Progenitor cell of endocrine pancreas (in vitro differentiated cells): ENCODE measurements around the gene ACSM4. TPM values are rescaled to one million over a fixed set of nuclear protein-coding genes. Genes with fewer than 3 reads are reported as not detected.

Experiments
- DNase-seq: peaks from one replicate; pipeline ENCODE4 v3.0.0; 2021; ENCODE audit warnings: low spot score; ENCODE audit not compliant: unreplicated experiment
- H3K27ac Mint-ChIP-seq: 2 replicates; pipeline ENCODE4 v1.8.0; 2021; ENCODE audit warnings: mild to moderate bottlenecking, moderate library complexity, mixed read lengths
- H3K27me3 Mint-ChIP-seq: 2 replicates; pipeline ENCODE4 v1.8.0; 2021; ENCODE audit warnings: mixed read lengths
- H3K36me3 Mint-ChIP-seq: 2 replicates; pipeline ENCODE4 v1.8.0; 2022; ENCODE audit warnings: mixed read lengths; ENCODE audit not compliant: insufficient read depth
- H3K4me1 Mint-ChIP-seq: 2 replicates; pipeline ENCODE4 v1.8.0; 2021; ENCODE audit warnings: low read depth, mixed read lengths
- H3K4me3 Mint-ChIP-seq: 2 replicates; pipeline ENCODE4 v1.8.0; 2021; ENCODE audit warnings: low read depth, mild to moderate bottlenecking, moderate library complexity, mixed read lengths
- H3K9me3 Mint-ChIP-seq: 2 replicates; pipeline ENCODE4 v1.8.0; 2021; ENCODE audit warnings: low read depth, mixed read lengths
- CTCF ChIP-seq: fragments of 200-600 bp; sonication (generic); IDR thresholded peaks from one replicate; pipeline ENCODE4 v1.5.0; 2021; ENCODE audit warnings: antibody characterized with exemption, mild to moderate bottlenecking; ENCODE audit not compliant: unreplicated experiment
- total RNA-seq: library from RNA; stranded (reverse); gene quantifications from 2 replicates; pipeline ENCODE4 v1.2.1, GENCODE V29; 2021

Gene ACSM4
- total RNA-seq, 1 donor from 2014 or later, result not detected

DNA sequence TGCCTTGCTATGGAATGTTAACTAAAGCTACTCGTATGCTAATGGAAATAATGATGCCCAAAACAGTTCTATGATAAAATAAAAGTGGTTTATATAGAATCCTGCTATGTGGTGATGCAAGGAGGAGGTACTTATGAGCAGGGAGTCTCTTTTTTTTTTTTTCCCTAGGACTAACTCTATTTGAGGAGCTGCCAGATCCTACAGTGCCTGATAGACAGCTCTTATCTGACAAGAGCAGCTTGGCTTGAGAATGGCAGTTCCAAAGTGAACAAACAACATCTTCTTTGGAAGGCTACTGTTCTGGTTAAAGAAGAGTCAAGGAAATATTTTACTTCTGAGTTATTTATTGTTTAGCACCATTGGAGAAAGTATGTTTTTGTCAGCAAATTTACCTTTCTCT lies 10.2 kb upstream of the ACSM4 start:
- Mint-ChIP-seq H3K4me1 (no peaks in the 10 kb centered on the region), H3K9me3 (peaks cover 21% of the 10 kb centered on the region), H3K4me3 (no peak overlapping the region), H3K27ac (no peak overlapping the region), H3K36me3 (peaks cover 2% of the 10 kb centered on the region), H3K27me3 (no peaks in the 10 kb centered on the region)
- DNase-seq, result no peak
- no peak for TF ChIP-seq CTCF

DNA sequence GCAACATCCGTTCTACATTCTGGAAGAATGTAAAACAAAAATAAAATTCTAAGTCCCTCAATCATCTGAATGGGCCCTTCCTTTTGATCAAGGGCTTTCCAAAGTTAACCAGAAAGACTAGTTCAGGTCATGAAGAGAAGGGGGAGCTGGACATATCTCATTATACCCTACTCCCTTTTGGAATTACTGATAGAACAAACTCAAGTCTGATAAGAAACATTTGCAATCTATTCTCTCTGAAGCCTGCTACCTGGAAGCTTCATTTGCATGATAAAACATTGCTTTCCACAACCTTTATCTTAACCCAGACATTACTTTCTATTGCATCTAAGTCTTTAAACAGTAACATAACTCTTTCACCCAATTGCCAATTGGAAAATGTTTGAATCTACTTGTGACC lies 8.3 kb upstream of the ACSM4 start:
- Mint-ChIP-seq H3K4me1 (no peaks in the 10 kb centered on the region), H3K36me3 (peaks cover under 1% of the 10 kb centered on the region), H3K9me3 (peaks cover 12% of the 10 kb centered on the region), H3K27ac (no peak overlapping the region), H3K4me3 (no peak overlapping the region), H3K27me3 (no peaks in the 10 kb centered on the region)
- TF ChIP-seq CTCF, result no peak
- DNase-seq, result no peak

DNA sequence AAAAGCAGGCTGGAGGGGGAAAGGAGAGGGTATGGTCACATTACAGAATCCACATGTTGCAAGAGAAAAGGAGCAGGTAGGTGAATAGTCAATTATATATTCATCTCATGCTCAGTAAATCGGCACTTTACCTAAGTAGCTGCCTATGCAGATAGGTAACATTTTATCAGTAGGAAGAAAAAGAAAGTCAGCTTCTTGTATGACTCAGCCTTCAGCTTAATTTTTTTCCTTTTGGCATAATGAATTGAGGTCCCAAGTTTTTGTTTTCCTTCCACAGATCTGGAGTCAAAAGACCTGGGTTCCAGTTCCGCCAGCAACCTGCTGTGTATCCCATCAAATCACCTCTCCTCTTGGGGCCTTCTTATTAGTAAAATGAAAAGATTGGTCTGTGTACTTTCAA lies 6.0 kb upstream of the ACSM4 start:
- no peak overlapping the region for H3K4me3 Mint-ChIP-seq

DNA sequence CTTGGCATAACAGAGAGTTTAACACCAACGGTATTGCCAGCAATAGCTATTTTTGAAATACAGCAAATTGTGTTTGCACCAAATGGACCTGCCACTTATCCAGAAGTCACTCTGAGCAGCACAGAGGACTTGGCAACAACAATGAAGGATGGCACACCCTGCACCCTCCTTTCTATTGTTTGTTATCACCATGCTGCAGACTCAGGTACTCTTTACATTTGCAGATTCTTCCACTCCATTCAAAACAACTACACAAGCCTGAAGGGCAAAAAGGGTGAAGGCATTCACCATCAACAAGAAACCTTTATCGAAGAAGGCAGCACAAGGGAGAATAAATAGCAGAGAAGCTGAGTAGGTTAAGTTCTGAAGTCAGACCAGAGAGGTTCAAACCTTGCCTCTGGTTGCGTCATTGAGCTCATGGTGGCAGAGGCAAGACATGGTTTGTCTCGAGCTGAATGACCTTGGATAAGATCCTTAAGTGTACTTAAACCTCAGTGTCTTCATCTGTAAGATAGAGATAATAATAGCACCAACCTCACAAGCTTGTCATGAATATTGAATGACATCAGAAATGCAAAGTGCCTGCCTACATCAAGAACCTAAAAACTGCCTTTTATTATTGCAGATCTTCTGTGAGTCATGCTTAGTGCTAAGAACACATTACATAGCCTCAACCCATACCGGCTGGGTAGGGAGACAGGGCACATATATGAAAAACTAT lies 1.4 kb upstream of the ACSM4 start:
- H3K27me3 Mint-ChIP-seq, result peaks cover 9% of the 10 kb centered on the region

More for the DNA sequence above, 6.0 kb upstream of the ACSM4 start:
- no peak for TF ChIP-seq CTCF
- no peak for DNase-seq
- Mint-ChIP-seq H3K9me3 (no peaks in the 10 kb centered on the region), H3K4me1 (no peaks in the 10 kb centered on the region), H3K27me3 (no peaks in the 10 kb centered on the region), H3K36me3 (no peaks in the 10 kb centered on the region), H3K27ac (no peak overlapping the region)

GRCh38 chr12:7303230-7303629 lies 642 bp upstream of the ACSM4 start:
- DNase-seq, result no peak
- peaks cover 3% of the 10 kb centered on the region for H3K4me1 Mint-ChIP-seq
- H3K27me3 Mint-ChIP-seq, result peaks cover 9% of the 10 kb centered on the region
- no peak overlapping the region for H3K27ac Mint-ChIP-seq
- TF ChIP-seq CTCF, result no peak
- no peaks in the 10 kb centered on the region for H3K9me3 Mint-ChIP-seq
- H3K36me3 Mint-ChIP-seq, result no peaks in the 10 kb centered on the region
- H3K4me3 Mint-ChIP-seq, result no peak overlapping the region

More for the DNA sequence above, 1.4 kb upstream of the ACSM4 start:
- Mint-ChIP-seq H3K4me1 (peaks cover 3% of the 10 kb centered on the region), H3K36me3 (no peaks in the 10 kb centered on the region), H3K4me3 (no peak overlapping the region), H3K27ac (no peak overlapping the region), H3K9me3 (no peaks in the 10 kb centered on the region)
- no peak for TF ChIP-seq CTCF
- no peak for DNase-seq
